HG02852 (cell line): ENCODE results near the gene TRIM34.
"Not testable (repeated sequence)": the region's sequence is repeated elsewhere in the genome, so short reads cannot be mapped to it uniquely, and the experiment has no call there.

Experiments
- ATAC-seq: cut with Tn5 transposase; IDR thresholded peaks from one replicate; pipeline ENCODE4 v1.9.1; 2021; ENCODE audit warnings: mild to moderate bottlenecking, moderate library complexity; ENCODE audit not compliant: unreplicated experiment

TRIM34 gene

GRCh38 chr11:5624489-5625279 lies at the start of gene TRIM34:
TSS of gene TRIM34 (plus strand) at chr11:5625001. CDS start at chr11:5632332, 7,331 bp downstream.
- ATAC-seq: peak; percentile 97

- no peak for ATAC-seq
Measured at GRCh38 chr11:5575152-5575551, 49.6 kb upstream of the TRIM34 start.

- ATAC-seq: no peak
Measured at GRCh38 chr11:5577101-5577500, 47.7 kb upstream of the TRIM34 start.

- ATAC-seq: no peak
Measured at GRCh38 chr11:5580577-5580976, 44.2 kb upstream of the TRIM34 start, which contains the start of gene OR52B6. TSS of gene OR52B6 (plus strand) at chr11:5580877. CDS start at chr11:5580877, 0 bp downstream.

DNA sequence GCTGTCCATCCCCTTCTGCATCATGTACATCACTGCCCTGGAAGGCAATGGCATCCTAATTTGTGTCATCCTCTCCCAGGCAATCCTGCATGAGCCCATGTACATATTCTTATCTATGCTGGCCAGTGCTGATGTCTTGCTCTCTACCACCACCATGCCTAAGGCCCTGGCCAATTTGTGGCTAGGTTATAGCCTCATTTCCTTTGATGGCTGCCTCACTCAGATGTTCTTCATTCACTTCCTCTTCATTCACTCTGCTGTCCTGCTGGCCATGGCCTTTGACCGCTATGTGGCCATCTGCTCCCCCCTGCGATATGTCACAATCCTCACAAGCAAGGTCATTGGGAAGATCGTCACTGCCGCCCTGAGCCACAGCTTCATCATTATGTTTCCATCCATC lies 43.8 kb upstream of the TRIM34 start:
- no peak for ATAC-seq

DNA sequence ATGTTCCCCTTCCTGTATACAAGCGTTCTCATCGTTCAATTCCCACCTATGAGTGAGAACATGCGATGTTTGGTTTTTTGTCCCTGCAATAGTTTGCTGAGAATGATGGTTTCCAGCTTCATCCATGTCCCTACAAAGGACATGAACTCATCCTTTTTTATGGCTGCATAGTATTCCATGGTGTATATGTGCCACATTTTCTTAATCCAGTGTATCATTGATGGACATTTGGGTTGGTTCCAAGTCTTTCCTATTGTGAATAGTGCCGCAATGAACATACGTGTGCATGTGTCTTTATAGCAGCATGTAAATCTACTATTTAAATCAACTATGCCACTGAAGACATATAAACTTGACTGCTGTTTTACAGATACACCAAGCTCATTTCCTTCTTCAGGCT lies 40.3 kb upstream of the TRIM34 start:
- not testable (repeated sequence) for ATAC-seq

DNA sequence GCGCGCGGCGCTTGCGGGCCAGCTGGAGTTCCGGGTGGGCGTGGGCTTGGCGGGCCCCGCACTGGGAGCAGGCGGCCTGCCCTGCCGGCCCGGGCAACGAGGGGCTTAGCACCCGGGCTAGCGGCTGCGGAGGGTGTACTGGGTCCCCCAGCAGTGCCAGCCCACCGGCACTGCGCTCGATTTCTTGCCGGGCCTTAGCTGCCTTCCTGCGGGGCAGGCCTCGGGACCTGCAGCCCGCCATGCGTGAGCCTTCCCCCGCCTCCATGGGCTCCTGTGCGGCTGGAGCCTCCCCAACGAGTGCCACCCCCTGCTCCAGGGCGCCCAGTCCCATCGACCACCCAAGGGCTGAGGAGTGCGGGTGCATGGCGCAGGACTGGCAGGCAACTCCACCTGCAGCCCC lies 34.9 kb upstream of the TRIM34 start:
- not testable (repeated sequence) for ATAC-seq

GRCh38 chr11:5591613-5592012 lies 33.2 kb upstream of the TRIM34 start:
- no peak for ATAC-seq

GRCh38 chr11:5592615-5593014 lies 32.2 kb upstream of the TRIM34 start:
- no peak for ATAC-seq

- ATAC-seq: no peak
Measured at GRCh38 chr11:5593146-5593545, 31.7 kb upstream of the TRIM34 start.

DNA sequence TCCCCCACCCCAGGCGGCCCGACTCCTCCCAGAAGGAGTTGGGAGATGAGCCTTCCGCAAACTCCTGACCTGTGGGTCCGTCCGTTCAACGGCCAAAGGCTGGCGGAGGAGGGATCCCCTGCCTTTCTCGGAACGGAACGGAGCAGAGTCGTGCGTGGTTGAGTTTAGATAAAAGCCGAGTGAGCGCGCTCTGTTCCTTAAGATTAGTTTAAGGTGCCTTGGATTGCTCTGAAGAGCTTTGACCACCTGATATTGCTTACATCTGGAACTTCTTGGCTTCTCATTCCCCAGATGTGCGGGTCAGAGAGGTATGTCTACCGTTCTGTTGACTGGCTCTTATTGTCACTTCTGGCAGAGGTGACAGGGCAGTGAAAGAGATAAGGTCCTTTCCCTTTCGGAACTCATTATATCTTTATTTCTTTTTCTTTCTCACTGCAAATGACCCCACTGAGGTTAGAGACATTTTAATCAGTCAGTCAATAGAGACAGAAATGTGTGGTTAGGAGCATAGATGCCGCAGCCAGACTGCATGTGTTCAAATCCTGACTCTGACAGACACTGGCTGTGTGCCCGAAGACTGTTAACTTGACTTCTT lies 28.1 kb upstream of the TRIM34 start, which contains the start of gene TRIM6:
Gene TRIM6, plus strand, starts transcription at position 31 of the 595 bp plus-strand sequence. Its CDS starts 261 bp downstream, at position 292.
- ATAC-seq: peak; percentile 41

DNA sequence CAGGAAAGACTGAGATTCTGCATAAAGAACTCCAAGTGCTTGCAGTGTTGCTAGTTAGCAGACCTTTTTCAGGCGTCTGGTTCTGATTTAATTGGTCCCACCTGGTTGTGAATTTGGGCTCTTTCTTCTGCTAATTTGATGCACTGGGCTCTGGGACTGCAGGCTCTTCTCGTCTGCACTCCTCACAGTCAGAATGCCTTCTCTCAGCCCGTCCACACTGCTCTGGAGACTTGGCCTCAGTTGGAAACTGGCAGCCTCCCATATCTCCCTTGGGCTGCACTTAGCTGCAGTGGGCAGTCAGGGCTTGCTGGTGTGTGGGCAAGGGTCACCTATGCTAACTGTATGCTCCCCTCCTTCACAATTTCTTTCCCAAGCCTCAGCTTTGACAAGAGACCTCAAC lies 26.8 kb upstream of the TRIM34 start:
- no peak for ATAC-seq

- peak; percentile 86 for ATAC-seq
Measured at GRCh38 chr11:5600374-5600851, 24.4 kb upstream of the TRIM34 start.

GRCh38 chr11:5602791-5603190 lies 22.0 kb upstream of the TRIM34 start:
- ATAC-seq: not testable (repeated sequence)

DNA sequence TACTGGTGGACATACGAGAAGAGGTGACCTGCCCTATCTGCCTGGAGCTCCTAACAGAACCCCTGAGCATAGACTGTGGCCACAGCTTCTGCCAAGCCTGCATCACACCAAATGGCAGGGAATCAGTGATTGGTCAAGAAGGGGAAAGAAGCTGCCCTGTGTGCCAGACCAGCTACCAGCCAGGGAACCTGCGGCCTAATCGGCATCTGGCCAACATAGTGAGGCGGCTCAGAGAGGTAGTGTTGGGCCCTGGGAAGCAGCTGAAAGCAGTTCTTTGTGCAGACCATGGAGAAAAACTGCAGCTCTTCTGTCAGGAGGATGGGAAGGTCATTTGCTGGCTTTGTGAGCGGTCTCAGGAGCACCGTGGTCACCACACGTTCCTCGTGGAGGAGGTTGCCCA lies 21.5 kb upstream of the TRIM34 start:
- ATAC-seq: no peak

DNA sequence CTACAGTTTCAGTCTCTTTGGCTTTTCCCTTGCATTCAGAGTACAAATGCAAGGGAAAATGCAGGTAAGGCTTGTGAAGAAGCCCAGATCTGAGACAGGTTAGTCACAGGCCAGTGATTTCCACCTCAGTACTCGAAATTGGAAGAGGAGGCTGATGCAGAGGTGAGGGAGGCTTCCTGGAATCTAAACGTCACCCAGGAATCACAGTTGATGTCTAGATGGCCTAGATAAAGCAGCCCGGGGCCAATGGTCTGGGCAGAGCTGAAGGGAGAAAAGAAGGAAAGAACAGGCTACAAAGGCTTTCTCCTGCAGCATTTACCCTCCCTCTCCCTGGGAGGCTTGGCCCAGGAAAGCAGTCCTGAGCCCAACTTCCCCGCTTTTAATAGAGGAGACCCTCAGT lies 19.9 kb upstream of the TRIM34 start:
- no peak for ATAC-seq

- no peak for ATAC-seq
Measured at GRCh38 chr11:5605849-5606248, 19.0 kb upstream of the TRIM34 start.

DNA sequence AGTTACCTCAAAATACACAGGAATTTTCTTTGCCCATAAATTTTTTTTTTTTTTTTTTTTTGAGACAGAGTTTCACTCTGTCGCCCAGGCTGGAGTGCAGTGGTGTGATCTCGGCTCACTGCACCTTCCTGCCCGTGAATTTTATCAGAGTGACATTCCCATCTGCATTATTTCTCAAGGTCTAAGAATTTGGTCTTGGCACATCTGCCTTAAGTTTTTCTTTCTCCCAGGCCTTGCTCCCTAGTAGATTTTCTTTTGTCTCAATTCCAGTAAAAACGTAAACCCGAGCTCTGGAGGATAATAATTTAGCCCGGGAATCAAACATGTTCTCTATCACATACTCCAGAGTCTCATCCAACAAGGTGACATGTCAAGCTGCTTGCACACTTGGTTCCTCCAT lies 16.0 kb upstream of the TRIM34 start:
- ATAC-seq: no peak

DNA sequence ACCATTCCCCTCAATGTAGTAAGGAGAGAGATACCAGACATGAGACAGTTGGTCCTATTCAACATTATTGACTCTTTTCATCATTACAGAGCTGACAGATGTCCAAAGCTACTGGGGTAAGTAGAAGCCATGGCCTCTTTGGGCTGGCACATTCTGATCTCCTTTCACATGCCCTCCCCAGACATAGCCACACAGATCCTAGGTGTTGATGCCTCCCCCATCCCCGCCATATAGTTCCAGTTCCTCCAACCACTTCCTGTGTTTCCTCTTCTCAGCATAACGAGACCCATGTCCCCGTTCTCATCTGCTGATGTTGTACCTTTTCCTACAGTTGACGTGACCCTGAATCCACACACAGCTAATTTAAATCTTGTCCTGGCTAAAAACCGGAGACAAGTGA lies 14.4 kb upstream of the TRIM34 start:
- no peak for ATAC-seq

GRCh38 chr11:5611627-5612026 lies 13.2 kb upstream of the TRIM34 start:
- ATAC-seq: no peak

GRCh38 chr11:5618807-5619206 lies 6.0 kb upstream of the TRIM34 start:
- no peak for ATAC-seq
